HepG2 (cell line): Measurements from ENCODE around the gene FUT3. TPM values are rescaled to one million over a fixed set of nuclear protein-coding genes. Genes with fewer than 3 reads are reported as not detected.
A peak's percentile ranks its signal among the peaks of the same experiment; 100 is the strongest.

ENCODE experiments used
- ATF7-NPFF ChIP-seq: sonication (generic); formaldehyde crosslinking; IDR thresholded peaks from 2 replicates; pipeline ENCODE4 v1.8.1; 2023; ENCODE audit warnings: mild to moderate bottlenecking, low read depth, missing genetic modification reagents, moderate library complexity
- CHD2 ChIP-seq: IDR thresholded peaks from 2 replicates; pipeline ENCODE4 v1.6.1; 2011; ENCODE audit warnings: low read depth, low read length, improper control_type of control experiment
- HNRNPLL ChIP-seq: fragments of 200-400 bp; formaldehyde crosslinking; IDR thresholded peaks from 2 replicates; pipeline ENCODE4 v1.6.1; 2017; ENCODE audit warnings: mild to moderate bottlenecking, low read depth, low read length; ENCODE audit not compliant: poor library complexity, severe bottlenecking
- NCOA1 ChIP-seq: sonication (generic); formaldehyde crosslinking; IDR thresholded peaks from 2 replicates; pipeline ENCODE4 v1.9.0; 2021; ENCODE audit warnings: missing genetic modification reagents
- NCOA5 ChIP-seq: sonication (generic); formaldehyde crosslinking; IDR thresholded peaks from 2 replicates; pipeline ENCODE4 v1.4.0; 2020; ENCODE audit warnings: missing genetic modification reagents
- POLR2G ChIP-seq: fragments of 200-400 bp; formaldehyde crosslinking; IDR thresholded peaks from 2 replicates; pipeline ENCODE4 v1.6.1; 2018; ENCODE audit warnings: mild to moderate bottlenecking, low read depth, low read length, moderate library complexity
- PTBP1 ChIP-seq: fragments of 200-400 bp; formaldehyde crosslinking; IDR thresholded peaks from 2 replicates; pipeline ENCODE4 v1.6.1; 2018; ENCODE audit warnings: low read length, low read depth; ENCODE audit not compliant: poor library complexity, severe bottlenecking
- RFX5 ChIP-seq: IDR thresholded peaks from 2 replicates; pipeline ENCODE4 v1.6.1; 2011; ENCODE audit warnings: low read depth, low read length, improper control_type of control experiment
- SIN3B ChIP-seq: fragments of 150-350 bp; IDR thresholded peaks from 2 replicates; pipeline ENCODE4 v1.6.1; 2014; ENCODE audit warnings: low read length
- SP140L ChIP-seq: sonication (generic); formaldehyde crosslinking; IDR thresholded peaks from 2 replicates; pipeline ENCODE4 v1.4.0; 2020; ENCODE audit warnings: missing genetic modification reagents, borderline replicate concordance
- TEAD2 ChIP-seq: sonication (generic); formaldehyde crosslinking; IDR thresholded peaks from 2 replicates; pipeline ENCODE4 v1.9.0; 2021; ENCODE audit warnings: missing genetic modification reagents
- THAP9 ChIP-seq: sonication (generic); formaldehyde crosslinking; IDR thresholded peaks from 2 replicates; pipeline ENCODE4; 2020; ENCODE audit warnings: missing genetic modification reagents, mild to moderate bottlenecking, borderline replicate concordance
- XRCC5 ChIP-seq: fragments of 200-400 bp; formaldehyde crosslinking; optimal IDR thresholded peaks from 2 replicates; pipeline ENCODE3; 2017; ENCODE audit warnings: mild to moderate bottlenecking, low read length
- ZHX1 ChIP-seq: sonication (generic); formaldehyde crosslinking; IDR thresholded peaks from 2 replicates; pipeline ENCODE4 v1.8.1; 2022; ENCODE audit warnings: low read depth, mild to moderate bottlenecking, missing genetic modification reagents
- ZMAT5 ChIP-seq: sonication (generic); formaldehyde crosslinking; IDR thresholded peaks from 2 replicates; pipeline ENCODE4 v1.5.0; 2020; ENCODE audit warnings: mild to moderate bottlenecking, low read depth, missing genetic modification reagents, borderline replicate concordance
- ZNF350 ChIP-seq: sonication (generic); formaldehyde crosslinking; IDR thresholded peaks from 2 replicates; pipeline ENCODE4 v1.4.0; 2020; ENCODE audit warnings: mild to moderate bottlenecking, low read depth, missing genetic modification reagents, borderline replicate concordance
- ZNF605 ChIP-seq: sonication (generic); formaldehyde crosslinking; IDR thresholded peaks from 2 replicates; pipeline ENCODE4 v1.8.0; 2022; ENCODE audit warnings: mild to moderate bottlenecking, missing genetic modification reagents
- ZNF691 ChIP-seq: sonication (generic); formaldehyde crosslinking; IDR thresholded peaks from 2 replicates; pipeline ENCODE4 v1.4.0; 2020; ENCODE audit warnings: missing genetic modification reagents, low read depth, mild to moderate bottlenecking, borderline replicate concordance
- ZNF800 ChIP-seq: sonication (generic); formaldehyde crosslinking; IDR thresholded peaks from 2 replicates; pipeline ENCODE4 v1.4.0; 2020; ENCODE audit warnings: missing genetic modification reagents
- ZSCAN30 ChIP-seq: sonication (generic); formaldehyde crosslinking; IDR thresholded peaks from 2 replicates; pipeline ENCODE4 v1.5.0; 2020; ENCODE audit warnings: mild to moderate bottlenecking, missing genetic modification reagents
- polyA plus RNA-seq, 8 experiments: library from polyadenylated mRNA; depleted of rRNA in 3 of 8; stranded (reverse) in 7 of 8; unstranded in 1 of 8; fragments of >200 nt; fragmentation: Illumina TruSeq in 4 of 8; extraction: Trizol in 4 of 8; gene quantifications; 2 replicates each; pipeline versions ENCODE4 v1.2.1 to v1.2.3, GENCODE V29; 2011 to 2016; ENCODE audit warnings: low read depth in 4 of 8, missing spikeins in 1 of 8, mixed read lengths in 1 of 8; ENCODE audit not compliant: insufficient read depth in 1 of 8
- total RNA-seq, 5 experiments: library from RNA; depleted of rRNA; stranded (reverse); fragments of >200 nt; fragmentation: Illumina TruSeq; extraction: Trizol; gene quantifications; 2 replicates each; pipeline ENCODE4 v1.2.3, GENCODE V29; 2016; ENCODE audit warnings: low read depth in 1 of 5

Gene FUT3
- total and polyA plus RNA-seq, 2 of the 13 experiments (the other 11 are each of a cell fraction or from before 2014, with no cell fraction given), result 0.53 to 1.1 TPM

- no peak for TF ChIP-seq SIN3B
- no peak for TF ChIP-seq XRCC5
- no peak for TF ChIP-seq NCOA1 (CRISPR knock-in tag)
- 0 out of 2 replicates have a peak, but pooled peaks have one; percentile 49 for TF ChIP-seq ZHX1 (CRISPR knock-in tag)
- TF ChIP-seq ATF7-NPFF (CRISPR knock-in tag), result no peak
- peak; percentile 27 for TF ChIP-seq POLR2G
- TF ChIP-seq CHD2, result no peak
- TF ChIP-seq SP140L (CRISPR knock-in tag), result no peak
- TF ChIP-seq ZNF691 (CRISPR knock-in tag), result no peak
- peak; percentile 0; the same call in 1 of the 2 replicates for TF ChIP-seq ZNF605 (CRISPR knock-in tag)
- TF ChIP-seq RFX5, result no peak
- 0 out of 2 replicates have a peak, but pooled peaks have one; percentile 69 for TF ChIP-seq THAP9 (CRISPR knock-in tag)
- TF ChIP-seq NCOA5 (CRISPR knock-in tag), result no peak
- TF ChIP-seq ZNF800 (CRISPR knock-in tag), result no peak
- TF ChIP-seq ZMAT5 (CRISPR knock-in tag), result no peak
- no peak for TF ChIP-seq HNRNPLL
- TF ChIP-seq TEAD2 (CRISPR knock-in tag), result no peak
- peak; percentile 55; the same call in 1 of the 2 replicates for TF ChIP-seq ZNF350 (CRISPR knock-in tag)
- peak; percentile 37 for TF ChIP-seq PTBP1
- TF ChIP-seq ZSCAN30 (CRISPR knock-in tag), result 0 out of 2 replicates have a peak, but pooled peaks have one; percentile 52
These were observed 22.3 kb downstream of the FUT3 start (continued) for GRCh38 chr19:5828661-5829566.
